ENCODE results near the gene IDH3A.

IDH3A gene

GRCh38 chr15:78210349-78210717 lies 61.2 kb downstream of the IDH3A start:
- no peaks in the 10 kb centered on the region for H3K4me1 ChIP-seq (ENCODE audit: control insufficient read depth, low read depth, low read length)
- H2BK15ac ChIP-seq (replicated peaks; ENCODE audit: low read depth) = no peak overlapping the region
- no peak overlapping the region for H3K27ac ChIP-seq (ENCODE audit: low read depth, low read length)
- H3K27me3 ChIP-seq (ENCODE audit: insufficient read depth, low read length, poor library complexity) = no peaks in the 10 kb centered on the region
- no peak overlapping the region for H2BK5ac ChIP-seq (ENCODE audit: low read length)
- H3K79me2 ChIP-seq (ENCODE audit: control insufficient read depth, insufficient read depth, low read length) = no peaks in the 10 kb centered on the region
- H3K9ac ChIP-seq (ENCODE audit: low read length) = no peak overlapping the region
- no peak overlapping the region for H3K4ac ChIP-seq (ENCODE audit: low read depth, low read length)
- H4K5ac ChIP-seq (ENCODE audit: low read length) = no peak overlapping the region
- no peak for DNase-seq
- no peak overlapping the region for H4K8ac ChIP-seq (ENCODE audit: low read depth, low read length)
- no peak overlapping the region for H3K4me3 ChIP-seq (ENCODE audit: low read length)
- no CpG with 5 or more reads among the region's 5 CpGs for WGBS (ENCODE audit: extremely low coverage, insufficient coverage, low lambda C conversion rate)
- no peaks in the 10 kb centered on the region for H3K79me1 ChIP-seq (ENCODE audit: low read length)
- no peaks in the 10 kb centered on the region for H3K36me3 ChIP-seq (ENCODE audit: control insufficient read depth, insufficient read depth, low read length)
- no peak overlapping the region for H3K56ac ChIP-seq (ENCODE audit: low read length)
- no peak overlapping the region for H3K4me2 ChIP-seq (ENCODE audit: low read length)
- no peak overlapping the region for H3K23ac ChIP-seq (ENCODE audit: low read length)
- no peak overlapping the region for H2BK120ac ChIP-seq (ENCODE audit: low read depth, low read length)
- no peak overlapping the region for H2AK5ac ChIP-seq (ENCODE audit: low read length)
- no peak overlapping the region for H3K18ac ChIP-seq (ENCODE audit: low read length)

GRCh38 chr15:78211189-78211921 lies 62.2 kb downstream of the IDH3A start:
- H3K23ac ChIP-seq (ENCODE audit: low read length) = no peak overlapping the region
- no peaks in the 10 kb centered on the region for H3K4me1 ChIP-seq (ENCODE audit: control insufficient read depth, low read depth, low read length)
- H4K8ac ChIP-seq (ENCODE audit: low read depth, low read length) = no peak overlapping the region
- H3K4me2 ChIP-seq (ENCODE audit: low read length) = no peak overlapping the region
- no peak overlapping the region for H3K4me3 ChIP-seq (ENCODE audit: low read length)
- no peaks in the 10 kb centered on the region for H3K79me2 ChIP-seq (ENCODE audit: control insufficient read depth, insufficient read depth, low read length)
- H3K36me3 ChIP-seq (ENCODE audit: control insufficient read depth, insufficient read depth, low read length) = no peaks in the 10 kb centered on the region
- DNase-seq = no peak
- H2BK15ac ChIP-seq (replicated peaks; ENCODE audit: low read depth) = no peak overlapping the region
- no peak overlapping the region for H2BK5ac ChIP-seq (ENCODE audit: low read length)
- H3K27ac ChIP-seq (ENCODE audit: low read depth, low read length) = no peak overlapping the region
- H3K56ac ChIP-seq (ENCODE audit: low read length) = no peak overlapping the region
- H2AK5ac ChIP-seq (ENCODE audit: low read length) = no peak overlapping the region
- H3K79me1 ChIP-seq (ENCODE audit: low read length) = no peaks in the 10 kb centered on the region
- H3K27me3 ChIP-seq (ENCODE audit: insufficient read depth, low read length, poor library complexity) = no peaks in the 10 kb centered on the region
- H3K9ac ChIP-seq (ENCODE audit: low read length) = no peak overlapping the region
- no peak overlapping the region for H3K4ac ChIP-seq (ENCODE audit: low read depth, low read length)
- no peak overlapping the region for H3K18ac ChIP-seq (ENCODE audit: low read length)
- WGBS (ENCODE audit: extremely low coverage, insufficient coverage, low lambda C conversion rate) = no CpG with 5 or more reads among the region's 12 CpGs
- no peak overlapping the region for H2BK120ac ChIP-seq (ENCODE audit: low read depth, low read length)
- H4K5ac ChIP-seq (ENCODE audit: low read length) = no peak overlapping the region

GRCh38 chr15:78212008-78212407 lies 62.8 kb downstream of the IDH3A start:
- Histone ChIP-seq H2AK5ac (ENCODE audit: low read length) (no peak overlapping the region), H3K4me3 (ENCODE audit: low read length) (no peak overlapping the region), H4K8ac (ENCODE audit: low read depth, low read length) (no peak overlapping the region), H3K9ac (ENCODE audit: low read length) (no peak overlapping the region), H3K4me1 (ENCODE audit: control insufficient read depth, low read depth, low read length) (no peaks in the 10 kb centered on the region), H2BK5ac (ENCODE audit: low read length) (no peak overlapping the region), H3K4me2 (ENCODE audit: low read length) (no peak overlapping the region), H3K79me2 (ENCODE audit: control insufficient read depth, insufficient read depth, low read length) (no peaks in the 10 kb centered on the region), H3K18ac (ENCODE audit: low read length) (no peak overlapping the region), H3K79me1 (ENCODE audit: low read length) (no peaks in the 10 kb centered on the region), H3K56ac (ENCODE audit: low read length) (no peak overlapping the region), H3K36me3 (ENCODE audit: control insufficient read depth, insufficient read depth, low read length) (no peaks in the 10 kb centered on the region), H2BK15ac (replicated peaks; ENCODE audit: low read depth) (no peak overlapping the region), H3K27me3 (ENCODE audit: insufficient read depth, low read length, poor library complexity) (no peaks in the 10 kb centered on the region), H3K27ac (ENCODE audit: low read depth, low read length) (no peak overlapping the region), H3K4ac (ENCODE audit: low read depth, low read length) (no peak overlapping the region), H2BK120ac (ENCODE audit: low read depth, low read length) (no peak overlapping the region), H3K23ac (ENCODE audit: low read length) (no peak overlapping the region), H4K5ac (ENCODE audit: low read length) (no peak overlapping the region)
- no CpG with 5 or more reads among the region's 10 CpGs for WGBS (ENCODE audit: extremely low coverage, insufficient coverage, low lambda C conversion rate)
- DNase-seq = no peak

GRCh38 chr15:78212546-78213424 lies 63.6 kb downstream of the IDH3A start:
- H3K56ac ChIP-seq (ENCODE audit: low read length) = no peak overlapping the region
- no peak overlapping the region for H3K27ac ChIP-seq (ENCODE audit: low read depth, low read length)
- no peak overlapping the region for H2BK120ac ChIP-seq (ENCODE audit: low read depth, low read length)
- H2AK5ac ChIP-seq (ENCODE audit: low read length) = no peak overlapping the region
- no peak overlapping the region for H2BK5ac ChIP-seq (ENCODE audit: low read length)
- no peak overlapping the region for H3K9ac ChIP-seq (ENCODE audit: low read length)
- H3K27me3 ChIP-seq (ENCODE audit: insufficient read depth, low read length, poor library complexity) = no peaks in the 10 kb centered on the region
- no peak overlapping the region for H4K8ac ChIP-seq (ENCODE audit: low read depth, low read length)
- no peaks in the 10 kb centered on the region for H3K79me2 ChIP-seq (ENCODE audit: control insufficient read depth, insufficient read depth, low read length)
- DNase-seq = peak; percentile 60
- WGBS (ENCODE audit: extremely low coverage, insufficient coverage, low lambda C conversion rate) = no CpG with 5 or more reads among the region's 17 CpGs
- H3K4me2 ChIP-seq (ENCODE audit: low read length) = no peak overlapping the region
- no peak overlapping the region for H2BK15ac ChIP-seq (replicated peaks; ENCODE audit: low read depth)
- H3K79me1 ChIP-seq (ENCODE audit: low read length) = no peaks in the 10 kb centered on the region
- no peaks in the 10 kb centered on the region for H3K36me3 ChIP-seq (ENCODE audit: control insufficient read depth, insufficient read depth, low read length)
- H3K23ac ChIP-seq (ENCODE audit: low read length) = no peak overlapping the region
- no peak overlapping the region for H3K4ac ChIP-seq (ENCODE audit: low read depth, low read length)
- H3K18ac ChIP-seq (ENCODE audit: low read length) = no peak overlapping the region
- no peaks in the 10 kb centered on the region for H3K4me1 ChIP-seq (ENCODE audit: control insufficient read depth, low read depth, low read length)
- H4K5ac ChIP-seq (ENCODE audit: low read length) = no peak overlapping the region
- no peak overlapping the region for H3K4me3 ChIP-seq (ENCODE audit: low read length)

- no peak overlapping the region for H3K27ac ChIP-seq (ENCODE audit: low read depth, low read length)
Observed at GRCh38 chr15:78213425-78213750, 64.2 kb downstream of the IDH3A start.

More at GRCh38 chr15:78213425-78213750, 64.2 kb downstream of the IDH3A start:
- Histone ChIP-seq H3K4ac (ENCODE audit: low read depth, low read length) (no peak overlapping the region), H2AK5ac (ENCODE audit: low read length) (no peak overlapping the region), H3K79me2 (ENCODE audit: control insufficient read depth, insufficient read depth, low read length) (no peaks in the 10 kb centered on the region), H3K18ac (ENCODE audit: low read length) (no peak overlapping the region), H2BK120ac (ENCODE audit: low read depth, low read length) (no peak overlapping the region), H2BK5ac (ENCODE audit: low read length) (no peak overlapping the region), H3K4me3 (ENCODE audit: low read length) (no peak overlapping the region), H2BK15ac (replicated peaks; ENCODE audit: low read depth) (no peak overlapping the region), H3K36me3 (ENCODE audit: control insufficient read depth, insufficient read depth, low read length) (no peaks in the 10 kb centered on the region), H3K56ac (ENCODE audit: low read length) (no peak overlapping the region), H4K8ac (ENCODE audit: low read depth, low read length) (no peak overlapping the region), H3K4me2 (ENCODE audit: low read length) (no peak overlapping the region), H3K27me3 (ENCODE audit: insufficient read depth, low read length, poor library complexity) (no peaks in the 10 kb centered on the region), H3K23ac (ENCODE audit: low read length) (no peak overlapping the region), H4K5ac (ENCODE audit: low read length) (no peak overlapping the region), H3K79me1 (ENCODE audit: low read length) (no peaks in the 10 kb centered on the region), H3K4me1 (ENCODE audit: control insufficient read depth, low read depth, low read length) (no peaks in the 10 kb centered on the region), H3K9ac (ENCODE audit: low read length) (no peak overlapping the region)
- no peak for DNase-seq
- no CpG with 5 or more reads among the region's 6 CpGs for WGBS (ENCODE audit: extremely low coverage, insufficient coverage, low lambda C conversion rate)

Measured in mesendoderm (in vitro differentiated cells).